SK-N-SH treated with all-trans-retinoic acid at 6 μM for 48 hours (cell line): ENCODE measurements around the gene DENND2C.

Experiments used
- ATAC-seq: fragments of 200-7000 bp; cut with Tn5 transposase; 3 replicates; pipeline ENCODE4 v1.9.1; 2020; ENCODE audit warnings: mild to moderate bottlenecking, moderate library complexity
- ARNTL ChIP-seq: fragments of 450-650 bp; formaldehyde crosslinking; IDR thresholded peaks from 2 replicates; pipeline ENCODE4 v1.5.0; 2020; ENCODE audit warnings: low read depth, mild to moderate bottlenecking, moderate library complexity, borderline replicate concordance
- BACH2 ChIP-seq: fragments of 250-450 bp; sonication (Bioruptor Pico); IDR thresholded peaks from 2 replicates; pipeline ENCODE4 v1.9.0; 2021; ENCODE audit warnings: mild to moderate bottlenecking, borderline replicate concordance
- CREB5 ChIP-seq: fragments of 250-450 bp; sonication (Bioruptor Pico); IDR thresholded peaks from 2 replicates; pipeline ENCODE4 v1.5.1; 2020; ENCODE audit warnings: low read depth, mild to moderate bottlenecking, moderate library complexity
- GLIS3 ChIP-seq: fragments of 250-450 bp; sonication (Bioruptor Pico); IDR thresholded peaks from 2 replicates; pipeline ENCODE4 v1.5.0; 2020; ENCODE audit warnings: mild to moderate bottlenecking, moderate library complexity
- POU6F1 ChIP-seq: fragments of 250-450 bp; sonication (Bioruptor Pico); IDR thresholded peaks from 2 replicates; pipeline ENCODE4 v1.8.0; 2021; ENCODE audit warnings: low read depth, mild to moderate bottlenecking, moderate library complexity, borderline replicate concordance
- PPARA ChIP-seq: fragments of 250-450 bp; sonication (Bioruptor Pico); IDR thresholded peaks from 2 replicates; pipeline ENCODE4 v1.5.0; 2020; ENCODE audit warnings: mild to moderate bottlenecking, borderline replicate concordance
- RARB ChIP-seq: fragments of 250-450 bp; sonication (Bioruptor Pico); IDR thresholded peaks from 2 replicates; pipeline ENCODE4 v1.8.0; 2021; ENCODE audit warnings: mild to moderate bottlenecking, moderate library complexity
- TCF4 ChIP-seq: fragments of 250-450 bp; sonication (Bioruptor Pico); IDR thresholded peaks from 2 replicates; pipeline ENCODE4 v1.8.0; 2021; ENCODE audit warnings: mild to moderate bottlenecking, moderate library complexity, borderline replicate concordance
- TOX ChIP-seq: fragments of 250-450 bp; sonication (Bioruptor Pico); IDR thresholded peaks from 2 replicates; pipeline ENCODE4 v1.8.0; 2021; ENCODE audit warnings: mild to moderate bottlenecking, moderate library complexity, borderline replicate concordance
- ZC3H10 ChIP-seq: fragments of 250-450 bp; sonication (Bioruptor Pico); IDR thresholded peaks from 2 replicates; pipeline ENCODE4 v1.5.1; 2021; ENCODE audit warnings: mild to moderate bottlenecking, moderate library complexity
- ZFP3 ChIP-seq: fragments of 250-450 bp; sonication (Bioruptor Pico); IDR thresholded peaks from 2 replicates; pipeline ENCODE4 v1.5.0; 2020; ENCODE audit warnings: mild to moderate bottlenecking, moderate library complexity
- ZNF565 ChIP-seq: fragments of 450-650 bp; formaldehyde crosslinking; conservative IDR thresholded peaks from 2 replicates; pipeline ENCODE4 v1.5.0; 2020; ENCODE audit warnings: low read depth, mild to moderate bottlenecking, moderate library complexity
- ZNF70 ChIP-seq: fragments of 450-650 bp; formaldehyde crosslinking; IDR thresholded peaks from 2 replicates; pipeline ENCODE4 v1.5.0; 2020; ENCODE audit warnings: mild to moderate bottlenecking, moderate library complexity
- TF ChIP-seq, protein P1 (sequence below): fragments of 250-450 bp; sonication (Bioruptor Pico); IDR thresholded peaks from 2 replicates; pipeline ENCODE4 v1.8.0; 2020; ENCODE audit warnings: mild to moderate bottlenecking, moderate library complexity, borderline replicate concordance
- TF ChIP-seq, protein P2 (sequence below): fragments of 250-450 bp; sonication (Bioruptor Pico); IDR thresholded peaks from 2 replicates; pipeline ENCODE4 v1.5.0; 2020; ENCODE audit warnings: mild to moderate bottlenecking, moderate library complexity

DENND2C gene

GRCh38 chr1:114540272-114540671, 129.6 kb downstream of the DENND2C start:
- TF ChIP-seq POU6F1 (CRISPR knock-in tag), result no peak
- TF ChIP-seq, protein P1, sequence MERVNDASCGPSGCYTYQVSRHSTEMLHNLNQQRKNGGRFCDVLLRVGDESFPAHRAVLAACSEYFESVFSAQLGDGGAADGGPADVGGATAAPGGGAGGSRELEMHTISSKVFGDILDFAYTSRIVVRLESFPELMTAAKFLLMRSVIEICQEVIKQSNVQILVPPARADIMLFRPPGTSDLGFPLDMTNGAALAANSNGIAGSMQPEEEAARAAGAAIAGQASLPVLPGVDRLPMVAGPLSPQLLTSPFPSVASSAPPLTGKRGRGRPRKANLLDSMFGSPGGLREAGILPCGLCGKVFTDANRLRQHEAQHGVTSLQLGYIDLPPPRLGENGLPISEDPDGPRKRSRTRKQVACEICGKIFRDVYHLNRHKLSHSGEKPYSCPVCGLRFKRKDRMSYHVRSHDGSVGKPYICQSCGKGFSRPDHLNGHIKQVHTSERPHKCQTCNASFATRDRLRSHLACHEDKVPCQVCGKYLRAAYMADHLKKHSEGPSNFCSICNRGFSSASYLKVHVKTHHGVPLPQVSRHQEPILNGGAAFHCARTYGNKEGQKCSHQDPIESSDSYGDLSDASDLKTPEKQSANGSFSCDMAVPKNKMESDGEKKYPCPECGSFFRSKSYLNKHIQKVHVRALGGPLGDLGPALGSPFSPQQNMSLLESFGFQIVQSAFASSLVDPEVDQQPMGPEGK, result no peak
- TF ChIP-seq GLIS3 (CRISPR knock-in tag), result no peak
- no peak for TF ChIP-seq ZNF565 (CRISPR knock-in tag)
- no peak for TF ChIP-seq ARNTL (CRISPR knock-in tag)
- no peak for TF ChIP-seq ZNF70 (CRISPR knock-in tag)
- TF ChIP-seq CREB5 (CRISPR knock-in tag), result no peak
- ATAC-seq, result no peak

GRCh38 chr1:114536043-114536442, 133.8 kb downstream of the DENND2C start:
- TF ChIP-seq TCF4 (CRISPR knock-in tag) (no peak), RARB (CRISPR knock-in tag) (no peak), POU6F1 (CRISPR knock-in tag) (no peak), ZC3H10 (CRISPR knock-in tag) (no peak)
- no peak for ATAC-seq

- ATAC-seq, result no peak
- TF ChIP-seq GLIS3 (CRISPR knock-in tag) (no peak), ZC3H10 (CRISPR knock-in tag) (no peak), TOX (CRISPR knock-in tag) (no peak), ARNTL (CRISPR knock-in tag) (no peak), ZFP3 (CRISPR knock-in tag) (no peak), ZNF565 (CRISPR knock-in tag) (no peak), PPARA (CRISPR knock-in tag) (no peak), BACH2 (no peak)
- TF ChIP-seq, protein P2, sequence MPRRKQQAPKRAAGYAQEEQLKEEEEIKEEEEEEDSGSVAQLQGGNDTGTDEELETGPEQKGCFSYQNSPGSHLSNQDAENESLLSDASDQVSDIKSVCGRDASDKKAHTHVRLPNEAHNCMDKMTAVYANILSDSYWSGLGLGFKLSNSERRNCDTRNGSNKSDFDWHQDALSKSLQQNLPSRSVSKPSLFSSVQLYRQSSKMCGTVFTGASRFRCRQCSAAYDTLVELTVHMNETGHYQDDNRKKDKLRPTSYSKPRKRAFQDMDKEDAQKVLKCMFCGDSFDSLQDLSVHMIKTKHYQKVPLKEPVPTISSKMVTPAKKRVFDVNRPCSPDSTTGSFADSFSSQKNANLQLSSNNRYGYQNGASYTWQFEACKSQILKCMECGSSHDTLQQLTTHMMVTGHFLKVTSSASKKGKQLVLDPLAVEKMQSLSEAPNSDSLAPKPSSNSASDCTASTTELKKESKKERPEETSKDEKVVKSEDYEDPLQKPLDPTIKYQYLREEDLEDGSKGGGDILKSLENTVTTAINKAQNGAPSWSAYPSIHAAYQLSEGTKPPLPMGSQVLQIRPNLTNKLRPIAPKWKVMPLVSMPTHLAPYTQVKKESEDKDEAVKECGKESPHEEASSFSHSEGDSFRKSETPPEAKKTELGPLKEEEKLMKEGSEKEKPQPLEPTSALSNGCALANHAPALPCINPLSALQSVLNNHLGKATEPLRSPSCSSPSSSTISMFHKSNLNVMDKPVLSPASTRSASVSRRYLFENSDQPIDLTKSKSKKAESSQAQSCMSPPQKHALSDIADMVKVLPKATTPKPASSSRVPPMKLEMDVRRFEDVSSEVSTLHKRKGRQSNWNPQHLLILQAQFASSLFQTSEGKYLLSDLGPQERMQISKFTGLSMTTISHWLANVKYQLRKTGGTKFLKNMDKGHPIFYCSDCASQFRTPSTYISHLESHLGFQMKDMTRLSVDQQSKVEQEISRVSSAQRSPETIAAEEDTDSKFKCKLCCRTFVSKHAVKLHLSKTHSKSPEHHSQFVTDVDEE, result no peak
Measured at GRCh38 chr1:114535401-114535800, 134.4 kb downstream of the DENND2C start.
